Posterior vena cava (tissue), 2 donors: ENCODE data around the gene ELAVL3. TPM values are rescaled to one million over a fixed set of nuclear protein-coding genes. Genes with fewer than 3 reads are reported as not detected.
"Not testable (repeated sequence)": the region's sequence is repeated elsewhere in the genome, so short reads cannot be mapped to it uniquely, and the experiment has no call there.

ENCODE experiments used
- DNase-seq: peaks from one replicate; pipeline ENCODE4 v3.0.0-alpha.2; 2020; ENCODE audit warnings: low spot score
- intact Hi-C, 2 donors: fragments of 100-400 bp; cut with DNase I; formaldehyde crosslinking; loops; one replicate each; pipeline versions ENCODE4 v1.14.1 to v1.14.2; 2022 to 2023
- total RNA-seq, 2 donors: library from RNA; stranded (reverse); fragmentation: NEBNext Ultra II Directional; extraction: Animal tissue kit (Norgen Biotek cat#: 25700); gene quantifications; one replicate each; pipeline ENCODE4 v1.2.1, GENCODE V29; 2021
- donor health status: DM: yes; HTN: yes; CAD: no.
- donor health status: DM: yes; HTN: yes; CAD: no.

The ELAVL3 gene
- total RNA-seq, 2 donors from 2014 or later, result not detected

- DNase-seq, result no peak
- intact Hi-C loops, result no loop called here
Measured at GRCh38 chr19:11494634-11495285, 13.9 kb upstream of the ELAVL3 start.

- intact Hi-C loops, result loop anchor here in 1 of 2 donors (10.0 kb wide), 1 partner anchor 105 kb away; the partner anchor contains the start of gene EPOR
Measured at GRCh38 chr19:11489378-11489777, 8.5 kb upstream of the ELAVL3 start.

GRCh38 chr19:11486661-11487503 lies 6.0 kb upstream of the ELAVL3 start:
- intact Hi-C loops, result loop anchor here in 1 of 2 donors (10.0 kb wide), 1 partner anchor 102 kb away; the partner anchor contains the start of gene EPOR

More at GRCh38 chr19:11489378-11489777, 8.5 kb upstream of the ELAVL3 start:
- DNase-seq, result no peak

GRCh38 chr19:11485245-11485837 lies 4.5 kb upstream of the ELAVL3 start:
- no peak for DNase-seq
- intact Hi-C loops, result loop anchor here in 1 of 2 donors (10.0 kb wide), 1 partner anchor 101 kb away; the partner anchor contains the start of gene EPOR

More at GRCh38 chr19:11486661-11487503, 6.0 kb upstream of the ELAVL3 start:
- no peak for DNase-seq

GRCh38 chr19:11483366-11484111 lies 2.7 kb upstream of the ELAVL3 start:
- DNase-seq, result no peak
- intact Hi-C loops, result loop anchor here in 1 of 2 donors (10.0 kb wide), 1 partner anchor 99 kb away; the partner anchor contains the start of gene EPOR

- peak; percentile 97 for DNase-seq
- intact Hi-C loops, result loop anchor here in 1 of 2 donors (10.0 kb wide), 1 partner anchor 98 kb away; the partner anchor contains the start of gene EPOR
Measured at GRCh38 chr19:11482384-11483050, 1.7 kb upstream of the ELAVL3 start.

- peak; percentile 92 for DNase-seq
- intact Hi-C loops, result loop anchor here in 1 of 2 donors (10.0 kb wide), 1 partner anchor 97 kb away; the partner anchor contains the start of gene EPOR
Measured at GRCh38 chr19:11481534-11482383, 913 bp upstream of the ELAVL3 start.

GRCh38 chr19:11479898-11480714 lies 740 bp downstream of the ELAVL3 start:
- peak; percentile 82 for DNase-seq
- intact Hi-C loops, result loop anchor here in 1 of 2 donors (2.0 to 10.0 kb wide), 2 partner anchors 31 to 95 kb away; partner anchors contain the start of gene EPOR

GRCh38 chr19:11479090-11479897 lies 1.6 kb downstream of the ELAVL3 start:
- intact Hi-C loops, result loop anchor here in 1 of 2 donors (2.0 kb wide), 1 partner anchor 30 kb away; no protein-coding TSS in a partner anchor
- DNase-seq, result peak; percentile 81

GRCh38 chr19:11478167-11479089 lies 2.4 kb downstream of the ELAVL3 start:
- intact Hi-C loops, result loop anchor here in 1 of 2 donors (2.0 kb wide), 1 partner anchor 30 kb away; no protein-coding TSS in a partner anchor
- DNase-seq, result no peak

- intact Hi-C loops, result no loop called here
- no peak for DNase-seq
Measured at GRCh38 chr19:11475861-11476260, 5.0 kb downstream of the ELAVL3 start.

GRCh38 chr19:11475343-11475742 lies 5.5 kb downstream of the ELAVL3 start:
- DNase-seq, intact Hi-C loops: not testable (repeated sequence)

GRCh38 chr19:11473725-11474124 lies 7.1 kb downstream of the ELAVL3 start:
- intact Hi-C loops, result no loop called here
- DNase-seq, result no peak

GRCh38 chr19:11468266-11468845 lies 12.5 kb downstream of the ELAVL3 start:
- intact Hi-C loops, result loop anchor here in 1 of 2 donors (2.0 kb wide), 1 partner anchor 78 kb away; no protein-coding TSS in a partner anchor
- not testable (repeated sequence) for DNase-seq
